NCI-H1105 (cell line): ENCODE results near the gene TMEM212.
A peak's percentile ranks its signal among the peaks of the same experiment; 100 is the strongest.

Source experiments
- DNase-seq: peaks from one replicate; lab custom pipeline; 2025; lab: John Stamatoyannopoulos, UW

TMEM212 gene

DNA sequence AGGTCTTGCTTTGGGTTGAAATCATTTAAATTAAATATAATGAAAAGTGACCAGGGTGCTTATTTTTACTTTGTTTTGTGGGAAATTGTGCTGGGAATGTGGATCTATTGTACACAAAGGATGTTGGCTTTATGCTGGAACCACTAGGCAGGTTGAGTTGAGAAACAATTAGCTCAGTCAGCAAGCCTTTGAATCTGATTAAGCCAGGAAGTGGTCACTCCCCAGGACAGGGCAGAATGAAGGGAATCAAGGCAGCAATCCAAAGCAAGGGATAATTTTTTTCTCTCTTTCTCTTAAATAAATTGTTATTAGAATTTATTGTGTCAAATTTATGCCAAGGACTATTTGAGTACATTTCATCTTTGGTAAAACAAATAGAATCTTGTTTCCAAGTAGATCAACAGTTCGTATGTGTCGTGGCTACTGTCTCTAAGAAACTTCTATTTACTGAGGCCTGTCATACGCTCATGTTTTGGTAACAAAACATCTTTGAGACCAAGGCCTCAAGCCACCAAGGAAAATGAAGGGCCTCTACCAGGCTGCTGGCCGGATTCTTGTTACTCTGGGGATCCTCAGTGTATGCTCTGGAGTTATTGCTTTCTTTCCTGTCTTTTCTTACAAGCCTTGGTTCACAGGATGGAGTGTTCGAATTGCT lies at the start of gene TMEM212:
TMEM212 (plus strand) TSS at position 486 of the 655 bp plus-strand sequence; CDS start at position 521, 35 bp downstream.
- no peak for DNase-seq

DNA sequence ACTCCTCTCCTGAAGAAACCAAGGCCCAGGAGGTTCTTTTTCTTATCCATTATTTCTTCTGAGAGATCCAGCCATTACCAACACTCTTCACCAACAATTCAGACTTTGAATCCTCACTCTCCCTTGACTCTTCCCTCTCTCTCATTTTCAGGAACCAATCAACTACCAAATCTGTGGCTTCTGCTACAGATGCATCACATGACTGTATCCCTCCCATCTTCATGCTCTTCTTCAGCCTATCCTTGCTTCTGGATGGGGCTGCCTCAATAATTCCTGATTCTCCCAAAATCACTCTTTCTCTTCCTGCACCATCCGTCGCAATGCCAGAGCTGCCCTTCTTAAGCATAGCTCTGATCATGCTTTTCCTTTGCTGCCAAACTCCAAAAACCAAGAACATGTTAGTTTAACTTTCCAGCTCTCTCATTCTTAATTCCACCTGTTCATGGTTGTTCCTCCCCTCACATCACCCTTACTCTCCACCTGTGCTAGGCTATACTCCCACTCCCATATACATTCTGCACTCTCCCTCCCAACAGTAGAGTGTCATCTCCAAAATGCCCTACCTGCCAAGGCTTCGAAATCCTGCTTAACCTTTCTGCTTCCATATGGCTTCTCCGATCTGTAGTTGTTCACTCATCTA lies 46.4 kb upstream of the TMEM212 start:
- DNase-seq = no peak

DNA sequence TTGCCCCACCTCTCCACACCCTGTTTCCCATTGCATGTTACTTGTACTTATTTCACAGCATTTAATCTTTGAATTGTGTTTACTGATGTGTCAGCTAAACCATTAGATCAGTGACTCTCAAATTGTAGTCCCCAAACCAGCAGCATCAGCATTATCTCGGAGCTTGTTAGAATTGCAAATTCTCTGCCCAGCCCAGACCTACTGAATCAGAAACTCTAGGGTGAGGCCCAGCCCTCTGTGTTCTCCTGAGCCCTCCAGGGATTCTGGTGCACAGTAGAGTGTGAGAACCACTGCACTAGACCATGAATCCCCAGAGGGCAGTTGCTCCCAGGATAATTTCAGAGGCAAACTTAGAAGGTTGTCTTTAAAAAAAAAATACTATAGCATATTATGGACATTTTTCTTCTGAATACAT lies 45.9 kb upstream of the TMEM212 start:
- DNase-seq = no peak

DNA sequence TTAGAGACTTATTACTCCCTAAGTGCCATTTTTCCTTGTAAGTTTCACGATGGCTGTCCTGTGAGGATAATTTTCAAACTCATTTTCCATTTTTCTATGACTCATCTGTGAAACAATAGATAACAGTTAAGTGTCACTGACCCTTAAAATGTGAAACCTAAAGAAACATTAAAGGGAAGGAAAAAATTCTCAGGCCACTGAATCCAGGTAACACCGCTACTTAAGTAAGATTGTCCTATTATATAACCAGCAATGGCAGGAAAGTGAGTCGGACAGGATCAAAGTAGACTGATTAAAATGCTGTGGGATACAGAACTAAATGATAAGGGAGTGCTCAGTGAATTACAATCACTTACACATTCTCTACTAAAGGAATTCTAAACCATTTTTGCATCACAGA lies 45.3 kb upstream of the TMEM212 start:
- DNase-seq = no peak

DNA sequence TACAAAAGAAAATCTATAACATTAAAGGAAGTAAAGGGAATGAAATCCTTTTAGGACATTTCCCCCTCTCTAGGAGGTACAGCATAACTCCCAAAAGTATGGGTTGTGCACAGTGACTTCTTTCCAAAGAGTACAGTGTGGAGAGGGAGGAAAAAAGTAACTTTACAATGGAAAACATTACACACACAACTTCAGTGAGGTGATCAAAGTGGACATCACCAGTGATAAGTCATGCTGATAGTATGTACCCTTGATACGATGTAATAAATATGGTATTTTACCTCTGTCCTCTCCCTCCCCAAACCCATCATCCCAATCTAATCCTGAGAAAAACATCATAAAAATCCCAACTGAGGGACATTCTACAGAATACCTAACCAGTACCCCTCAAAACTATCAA lies 43.6 kb upstream of the TMEM212 start:
- DNase-seq = no peak

DNA sequence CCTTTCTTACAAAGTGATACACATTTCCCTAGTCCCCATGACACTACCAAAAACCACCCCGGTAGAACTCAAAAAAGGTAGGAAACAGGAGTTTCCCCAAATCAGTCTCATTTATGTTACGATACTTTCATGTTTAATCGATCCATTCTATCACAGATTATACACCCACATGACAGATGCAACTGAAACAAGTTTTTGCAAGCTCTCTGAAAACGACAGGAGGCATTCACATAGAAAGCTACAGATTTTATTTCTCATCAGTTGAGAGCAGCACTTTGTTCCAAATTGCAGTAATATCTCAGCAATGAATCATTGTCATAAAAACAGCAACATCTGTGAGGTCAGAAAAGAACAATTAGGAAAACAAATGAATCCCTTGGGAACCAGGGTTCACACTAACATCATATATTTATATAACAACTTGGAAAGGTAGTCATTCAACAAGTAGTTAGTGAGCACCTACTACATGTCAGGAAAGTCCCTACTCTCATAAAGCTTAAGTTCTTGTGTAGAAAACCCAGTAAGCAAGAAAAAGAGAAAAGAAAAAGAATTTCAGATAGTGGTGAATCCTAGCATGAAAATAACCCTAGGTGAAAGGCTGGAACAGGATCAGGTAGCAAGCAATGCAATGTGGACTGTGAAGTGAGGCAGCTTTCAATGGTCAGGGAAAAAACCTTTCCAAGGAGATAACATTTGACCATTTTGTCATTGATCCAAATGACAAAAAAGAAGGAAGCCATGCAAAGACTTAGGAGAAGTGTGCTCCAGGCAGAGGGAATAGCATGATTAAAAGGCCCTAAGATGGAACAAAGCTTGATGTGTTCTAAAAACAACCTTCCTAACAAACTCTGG lies 41.2 kb upstream of the TMEM212 start:
- DNase-seq = no peak

DNA sequence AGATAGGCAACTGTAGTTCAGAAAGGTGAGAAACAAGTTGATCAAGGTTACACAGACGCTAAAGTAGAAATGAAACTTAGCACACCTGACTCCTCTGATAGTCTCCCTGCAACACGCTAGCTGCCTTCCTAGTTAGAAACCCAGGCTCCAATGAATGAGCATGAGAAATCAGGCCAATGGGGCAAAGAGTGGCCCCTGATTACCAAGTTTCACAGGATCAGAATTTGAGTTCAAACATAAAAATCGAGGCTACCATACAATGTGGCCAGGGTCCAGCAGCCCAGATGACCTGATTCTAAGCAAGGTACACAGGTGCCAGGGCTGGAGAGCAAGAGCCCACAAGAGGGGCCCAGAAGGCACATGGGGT lies 40.6 kb upstream of the TMEM212 start:
- no peak for DNase-seq

DNA sequence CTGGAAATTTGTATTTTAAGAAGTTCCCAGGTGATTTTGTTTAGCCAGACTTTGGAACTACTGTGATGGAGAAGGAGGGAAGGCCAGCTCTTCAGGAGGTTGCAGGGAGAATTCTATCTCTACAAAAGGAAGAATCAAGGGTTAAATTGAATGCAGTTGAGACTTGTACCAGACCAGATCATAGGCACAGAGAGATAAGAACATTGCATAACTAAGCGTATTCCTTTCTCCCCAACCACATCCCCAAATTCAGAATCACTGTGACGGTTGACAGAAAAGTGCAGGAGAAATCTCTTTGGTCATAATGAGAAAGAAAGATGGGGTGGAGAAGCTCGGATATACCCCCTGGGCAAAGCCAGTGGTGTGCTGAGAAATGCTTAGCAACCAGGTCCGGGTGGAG lies 40.1 kb upstream of the TMEM212 start:
- no peak for DNase-seq

DNA sequence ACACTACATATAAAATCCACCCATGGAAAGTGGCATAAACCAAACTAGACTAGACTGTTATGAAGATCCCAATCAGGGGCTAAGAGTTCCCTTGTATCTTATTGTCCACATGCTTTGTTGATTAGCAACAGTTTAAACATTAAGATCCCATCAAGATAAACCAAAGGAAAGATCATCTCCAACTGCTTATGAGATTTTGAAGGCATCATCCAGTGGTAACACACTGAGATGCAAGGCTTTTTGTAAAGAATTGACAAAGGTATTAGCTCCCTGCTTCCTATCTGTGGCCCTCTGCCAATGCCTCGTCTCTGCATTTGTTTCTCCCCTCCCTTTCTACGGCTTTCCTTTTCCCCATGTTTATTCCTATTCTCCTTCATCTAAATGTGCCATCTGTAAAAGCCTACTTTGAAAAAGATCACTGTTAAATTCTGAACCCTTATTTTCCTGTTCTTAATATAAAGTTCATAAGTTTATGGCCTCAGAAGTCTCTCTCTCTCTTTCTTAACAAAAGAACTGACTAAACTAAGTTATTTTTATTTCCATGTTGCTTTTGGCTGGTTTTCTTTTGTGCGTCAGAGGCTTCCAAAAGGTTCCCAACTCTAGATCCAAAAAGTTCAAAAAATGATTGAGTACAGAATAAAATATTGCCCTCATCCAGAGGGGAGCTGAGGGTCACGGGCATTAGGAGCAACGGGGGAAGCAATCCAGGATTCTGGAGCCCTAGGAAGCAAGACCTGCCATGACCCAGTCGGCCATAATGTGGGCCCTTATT lies 38.3 kb upstream of the TMEM212 start:
- no peak for DNase-seq

DNA sequence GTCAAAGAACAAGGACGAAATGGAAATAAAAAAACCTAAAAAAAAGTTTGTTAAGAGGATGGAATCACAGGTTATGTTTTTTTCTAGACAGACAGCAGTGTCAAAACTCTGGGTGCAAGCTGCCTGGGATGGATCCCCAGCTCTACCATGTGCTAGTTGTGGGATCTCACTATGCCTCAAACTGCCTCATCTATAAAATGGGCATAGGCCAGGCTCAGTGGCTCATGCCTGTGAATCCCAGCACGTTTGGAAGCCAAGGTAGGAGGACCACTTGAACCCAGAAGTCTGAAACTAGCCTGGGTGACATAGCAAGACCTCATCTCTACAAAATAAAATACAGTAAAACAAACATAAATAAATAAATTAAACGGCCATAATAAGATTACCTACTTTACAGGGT lies 37.5 kb upstream of the TMEM212 start:
- no peak for DNase-seq

DNA sequence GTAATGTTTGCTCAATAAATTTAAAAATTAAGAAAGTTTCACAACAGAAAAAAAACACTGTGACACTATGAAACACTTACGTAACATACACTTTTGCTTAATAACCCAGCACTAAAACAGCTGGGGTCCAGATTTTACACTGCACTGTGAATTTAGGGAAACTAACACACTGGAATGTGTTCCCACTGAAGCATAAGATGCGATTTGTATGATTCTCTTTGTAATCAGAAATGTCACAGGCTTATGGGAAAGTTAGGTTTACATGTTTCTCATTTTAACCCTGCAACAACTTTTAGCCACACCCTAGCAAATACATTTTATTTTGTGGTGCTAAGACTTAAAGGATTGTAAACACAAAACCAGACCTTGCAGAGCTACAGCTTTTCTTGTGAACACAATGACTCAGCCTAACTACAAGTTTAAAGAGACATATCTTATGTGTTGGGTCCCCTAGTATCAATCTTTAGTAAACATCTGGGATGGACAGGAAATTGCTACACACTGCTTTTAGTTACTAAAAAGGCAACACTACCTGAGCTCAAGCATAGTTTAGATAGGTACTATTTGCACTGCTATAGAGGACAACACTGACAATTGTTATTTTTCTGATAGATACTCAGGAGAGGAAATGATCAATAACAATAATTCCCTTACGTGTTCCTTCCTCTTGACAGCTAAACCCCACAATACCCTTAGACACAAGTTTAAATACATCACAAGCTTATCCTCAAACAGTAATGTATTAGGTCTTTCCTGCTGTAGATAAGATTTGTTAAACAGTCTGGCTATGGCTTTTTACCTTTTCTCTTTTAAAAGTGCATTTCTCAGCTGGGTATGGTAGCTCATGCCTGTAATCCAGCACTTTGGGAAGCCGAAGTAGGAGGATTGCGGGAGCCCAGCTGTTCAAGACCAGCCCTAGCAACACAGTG lies 36.7 kb upstream of the TMEM212 start:
- no peak for DNase-seq

DNA sequence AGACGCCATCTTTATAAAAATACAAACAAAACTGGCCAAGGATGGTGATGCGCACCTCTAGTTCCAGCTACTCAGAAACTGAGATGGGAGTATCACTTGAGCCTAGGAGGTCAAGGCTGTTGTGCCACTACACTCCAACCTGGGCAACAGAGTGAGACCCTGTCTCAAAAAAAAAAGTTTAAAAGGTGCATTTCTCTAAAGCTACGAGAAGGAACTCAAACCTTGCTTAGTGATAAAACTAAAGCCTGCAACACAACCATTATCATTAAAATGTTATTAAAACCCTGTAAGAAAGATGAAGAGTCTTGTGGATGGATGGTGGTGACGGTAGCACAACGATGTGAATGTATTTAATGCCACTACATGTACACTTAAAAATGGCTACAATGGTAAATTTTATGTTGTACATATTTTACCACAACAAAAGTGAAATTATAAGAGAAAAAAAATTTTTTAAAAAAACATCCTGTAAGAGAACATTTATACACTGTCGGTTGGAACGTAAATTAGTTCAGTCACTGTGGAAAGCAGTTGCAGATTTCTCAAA lies 35.9 kb upstream of the TMEM212 start:
- no peak for DNase-seq

DNA sequence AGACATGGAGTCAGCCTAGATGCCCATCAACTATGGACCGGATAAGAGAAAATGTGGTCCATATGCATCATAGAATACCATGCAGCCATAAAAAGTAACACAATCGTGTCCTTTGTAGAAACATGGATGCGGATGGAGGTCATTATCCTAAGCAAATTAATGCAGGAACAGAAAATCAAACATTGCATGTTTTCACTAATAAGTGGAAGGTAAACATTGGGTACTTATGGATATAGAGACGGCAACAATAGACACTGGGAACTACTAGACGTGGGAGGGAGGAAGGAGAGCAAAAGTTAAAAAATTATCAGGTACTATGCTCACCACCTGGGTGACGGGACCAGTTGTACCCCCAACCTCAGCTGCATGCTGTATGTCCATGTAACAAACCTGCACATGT lies 35.3 kb upstream of the TMEM212 start:
- DNase-seq = no peak

DNA sequence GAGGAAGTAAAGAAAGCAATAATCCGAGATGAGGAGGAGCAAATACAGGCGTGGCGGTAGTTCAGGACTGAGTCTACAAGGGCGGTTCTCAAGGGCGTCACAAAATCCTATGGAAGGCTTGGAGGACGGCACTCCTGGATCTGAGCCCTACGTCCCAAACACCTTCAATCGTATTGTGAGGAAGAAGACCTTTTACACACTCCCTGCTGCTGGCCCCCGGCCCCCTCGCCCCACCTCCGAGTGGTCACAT lies 33.6 kb upstream of the TMEM212 start:
- DNase-seq = no peak

DNA sequence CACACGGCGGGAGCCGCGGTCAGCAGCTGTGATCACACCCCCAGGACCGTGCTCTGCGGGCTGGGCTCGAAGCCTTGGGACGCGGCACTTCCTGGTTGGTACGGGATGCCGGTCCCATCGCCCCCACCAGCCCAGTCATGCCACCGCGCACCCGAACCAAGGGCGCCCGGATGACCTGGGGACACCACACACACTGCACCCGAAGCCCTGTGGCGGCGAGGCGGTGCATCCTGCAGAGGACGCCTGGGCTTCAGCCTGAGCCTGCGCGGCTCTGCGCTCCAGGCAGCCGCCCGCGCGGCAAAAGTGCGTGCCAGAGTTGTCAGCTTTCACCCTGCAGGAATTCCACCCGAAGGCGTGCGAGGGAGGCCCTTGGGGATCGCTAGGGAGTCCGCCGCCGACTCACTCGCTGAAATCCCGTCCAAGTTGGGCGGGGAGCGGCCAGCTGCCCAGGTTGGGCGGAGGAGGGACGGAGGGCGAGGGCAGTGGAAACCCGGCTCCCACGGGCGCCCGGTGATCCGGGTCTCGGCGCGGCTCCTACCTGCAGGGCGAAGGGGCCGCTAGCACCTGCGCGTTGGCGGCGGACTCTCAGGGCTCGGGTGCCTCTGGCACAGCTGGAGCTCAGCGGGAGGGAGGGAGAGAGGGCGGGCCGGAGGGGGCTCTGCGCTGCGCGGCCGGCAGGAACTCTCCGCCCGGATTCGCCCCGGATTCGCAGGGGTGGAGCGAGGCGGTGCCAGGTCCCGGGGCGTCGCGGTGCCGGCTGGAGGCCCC lies 33.1 kb upstream of the TMEM212 start, which contains the start of gene PLD1:
PLD1 (minus strand) TSS at position 623 of the 768 bp plus-strand sequence. CDS start 72,432 bp downstream, outside the sequence.
- DNase-seq = peak; percentile 90

DNA sequence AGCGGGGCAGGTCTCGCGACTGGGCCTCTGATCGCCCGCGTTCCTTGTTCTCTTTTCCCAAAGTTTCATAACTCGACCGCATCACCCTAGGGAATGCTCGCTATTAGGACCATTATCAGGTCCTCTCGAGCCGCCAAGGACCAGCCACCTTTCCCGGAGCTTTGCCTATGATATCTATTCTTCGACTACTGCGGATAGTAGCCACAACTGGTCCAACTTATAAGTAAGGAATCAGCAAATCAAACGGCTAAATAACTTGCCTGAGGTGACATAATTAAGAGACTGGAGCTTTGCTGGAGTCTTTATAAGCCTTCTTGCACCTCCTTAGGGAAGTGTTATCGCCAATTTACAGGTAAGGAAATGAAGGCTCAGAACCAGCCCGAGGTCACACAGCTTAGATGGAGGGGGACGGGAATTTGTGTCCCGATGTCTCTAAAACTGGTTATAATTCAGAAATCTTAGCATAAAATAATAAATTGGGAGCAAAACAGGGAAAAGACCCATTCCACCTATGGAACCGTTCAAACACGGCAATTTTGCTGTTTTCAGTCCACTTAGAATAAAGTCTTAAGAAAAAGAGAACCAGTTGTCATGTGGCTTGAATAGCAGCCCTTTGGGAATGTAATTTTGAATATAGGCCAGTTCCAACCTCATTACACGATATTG lies 32.4 kb upstream of the TMEM212 start:
- DNase-seq = no peak

DNA sequence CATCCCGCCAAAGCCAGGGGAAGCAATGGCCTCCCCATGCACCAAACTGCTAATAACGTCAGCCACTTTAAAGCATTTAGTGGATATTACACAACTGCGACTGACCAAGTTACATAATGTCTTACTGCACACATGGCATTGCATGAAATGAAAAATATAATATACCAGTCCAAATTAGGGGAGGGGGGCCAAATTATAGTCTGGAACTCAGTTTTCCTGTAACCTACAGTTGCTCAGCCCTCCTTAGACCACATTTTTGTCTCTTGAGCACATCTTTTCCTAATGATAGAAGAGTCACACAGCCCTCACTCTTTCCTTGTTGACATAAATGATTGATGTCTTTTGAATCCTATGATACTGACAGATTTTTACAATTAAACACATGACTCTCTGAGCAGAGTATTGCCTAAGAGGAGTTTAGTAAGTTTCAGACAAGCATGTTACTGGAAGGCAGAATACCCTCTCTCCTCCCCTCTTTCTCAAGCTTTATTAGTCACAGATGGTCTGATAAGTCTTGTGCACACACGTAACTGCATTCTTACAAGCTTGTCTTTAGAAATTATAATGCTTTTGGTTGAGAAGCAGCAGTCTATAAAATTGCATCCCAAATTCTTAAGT lies 31.7 kb upstream of the TMEM212 start:
- no peak for DNase-seq

DNA sequence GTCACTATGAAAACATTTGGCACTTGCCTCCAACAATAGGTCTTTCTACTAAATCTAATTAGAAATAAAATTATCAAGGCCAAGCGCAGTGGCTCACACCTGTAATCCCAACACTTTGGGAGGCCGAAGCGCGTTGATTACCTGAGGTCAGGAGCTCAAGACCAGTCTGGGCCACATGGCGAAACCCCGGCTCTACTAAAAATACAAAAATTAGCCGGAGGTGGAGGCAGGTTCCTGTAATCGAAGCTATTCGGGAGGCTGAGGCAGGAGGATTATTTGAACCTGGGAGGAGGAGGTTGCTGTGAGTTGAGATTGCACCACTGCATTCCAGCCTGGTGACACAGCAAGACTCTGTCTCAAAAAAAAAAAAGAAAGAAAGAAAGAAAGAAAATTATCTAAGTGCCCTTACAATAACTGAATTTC lies 31.2 kb upstream of the TMEM212 start:
- no peak for DNase-seq

DNA sequence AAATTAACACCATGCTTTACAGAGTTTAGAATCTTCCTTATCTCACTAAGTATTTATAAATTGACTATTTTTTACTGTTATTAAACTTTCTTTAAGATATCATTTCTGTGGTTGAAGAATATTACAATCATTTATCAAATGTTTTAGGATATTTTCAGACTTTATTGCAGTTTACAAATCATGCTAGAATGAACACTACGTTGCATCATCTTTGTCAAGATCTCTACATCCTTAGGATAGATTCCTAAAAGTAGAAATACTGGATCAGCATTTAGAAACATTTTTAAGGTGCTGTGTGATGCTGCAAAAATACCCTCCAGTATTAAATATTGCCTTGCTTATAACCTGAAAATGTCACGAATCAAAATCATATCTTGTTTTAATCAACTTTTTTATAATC lies 30.3 kb upstream of the TMEM212 start:
- DNase-seq = no peak
